ENCODE data around the gene SLC39A11. TPM values are rescaled to one million over a fixed set of nuclear protein-coding genes. Genes with fewer than 3 reads are reported as not detected.

The SLC39A11 gene
- total RNA-seq, 1 donor from 2014 or later: 16.3 TPM

DNA sequence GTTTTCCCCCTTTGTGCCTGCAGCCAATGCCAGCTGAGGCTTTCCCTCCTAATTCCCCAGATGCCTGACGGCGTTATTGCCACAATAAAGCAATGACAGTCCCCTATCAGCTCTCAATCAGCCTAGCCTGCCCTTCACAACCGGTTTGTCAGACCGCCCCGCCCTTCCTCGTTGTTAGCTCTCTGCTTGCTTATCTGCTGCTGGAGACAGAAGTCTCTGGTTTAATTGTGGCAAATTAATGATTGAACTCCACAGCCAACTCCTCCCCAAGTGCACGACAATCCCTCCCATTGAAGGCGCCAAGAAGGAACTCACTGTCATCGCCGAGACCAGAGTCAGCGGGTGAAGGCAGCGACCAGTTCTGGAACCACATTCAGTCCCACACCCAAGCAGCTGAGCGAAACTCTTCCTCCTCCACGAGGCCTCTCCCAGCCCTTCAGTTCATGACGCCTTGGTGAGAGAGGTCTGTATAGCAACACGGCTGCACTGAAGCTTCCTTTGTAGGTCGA is 474.4 kb downstream of the SLC39A11 start:
- no peak for DNase-seq
- Mint-ChIP-seq H3K27me3 (ENCODE audit: unreplicated experiment) (peaks cover 2% of the 10 kb centered on the region), H3K4me1 (ENCODE audit: low read depth, unreplicated experiment) (peaks cover 5% of the 10 kb centered on the region), H3K27ac (ENCODE audit: unreplicated experiment) (no peak overlapping the region), H3K9me3 (ENCODE audit: unreplicated experiment) (peaks cover 4% of the 10 kb centered on the region), H3K4me3 (ENCODE audit: unreplicated experiment) (no peak overlapping the region), H3K36me3 (ENCODE audit: unreplicated experiment) (no peaks in the 10 kb centered on the region)
- TF ChIP-seq, protein P1, sequence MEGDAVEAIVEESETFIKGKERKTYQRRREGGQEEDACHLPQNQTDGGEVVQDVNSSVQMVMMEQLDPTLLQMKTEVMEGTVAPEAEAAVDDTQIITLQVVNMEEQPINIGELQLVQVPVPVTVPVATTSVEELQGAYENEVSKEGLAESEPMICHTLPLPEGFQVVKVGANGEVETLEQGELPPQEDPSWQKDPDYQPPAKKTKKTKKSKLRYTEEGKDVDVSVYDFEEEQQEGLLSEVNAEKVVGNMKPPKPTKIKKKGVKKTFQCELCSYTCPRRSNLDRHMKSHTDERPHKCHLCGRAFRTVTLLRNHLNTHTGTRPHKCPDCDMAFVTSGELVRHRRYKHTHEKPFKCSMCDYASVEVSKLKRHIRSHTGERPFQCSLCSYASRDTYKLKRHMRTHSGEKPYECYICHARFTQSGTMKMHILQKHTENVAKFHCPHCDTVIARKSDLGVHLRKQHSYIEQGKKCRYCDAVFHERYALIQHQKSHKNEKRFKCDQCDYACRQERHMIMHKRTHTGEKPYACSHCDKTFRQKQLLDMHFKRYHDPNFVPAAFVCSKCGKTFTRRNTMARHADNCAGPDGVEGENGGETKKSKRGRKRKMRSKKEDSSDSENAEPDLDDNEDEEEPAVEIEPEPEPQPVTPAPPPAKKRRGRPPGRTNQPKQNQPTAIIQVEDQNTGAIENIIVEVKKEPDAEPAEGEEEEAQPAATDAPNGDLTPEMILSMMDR (IDR thresholded peaks at IDR 0.05; ENCODE audit: partially characterized antibody, unreplicated experiment): no peak

DNA sequence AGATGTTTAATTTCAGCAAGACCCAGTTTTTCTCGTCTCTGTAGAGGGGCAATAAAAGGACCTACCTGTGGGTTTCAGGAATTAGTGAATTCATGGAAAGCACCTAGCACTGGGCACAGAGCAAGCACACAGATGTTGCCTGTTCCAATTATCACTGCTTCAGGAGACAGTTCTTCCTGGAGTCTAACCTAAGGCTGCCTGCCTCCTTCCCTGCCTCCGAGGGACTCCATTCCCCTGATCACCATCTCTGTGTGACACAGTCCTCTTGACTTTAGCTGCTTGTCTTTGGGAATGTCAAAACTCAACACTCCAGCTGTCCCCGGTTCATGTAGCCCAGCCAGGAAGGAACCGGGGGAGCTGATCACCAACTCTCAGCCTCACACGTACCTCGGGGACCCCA is 474.9 kb downstream of the SLC39A11 start:
- Mint-ChIP-seq H3K4me1 (ENCODE audit: low read depth, unreplicated experiment) (peaks cover 5% of the 10 kb centered on the region), H3K27ac (ENCODE audit: unreplicated experiment) (no peak overlapping the region)

DNA sequence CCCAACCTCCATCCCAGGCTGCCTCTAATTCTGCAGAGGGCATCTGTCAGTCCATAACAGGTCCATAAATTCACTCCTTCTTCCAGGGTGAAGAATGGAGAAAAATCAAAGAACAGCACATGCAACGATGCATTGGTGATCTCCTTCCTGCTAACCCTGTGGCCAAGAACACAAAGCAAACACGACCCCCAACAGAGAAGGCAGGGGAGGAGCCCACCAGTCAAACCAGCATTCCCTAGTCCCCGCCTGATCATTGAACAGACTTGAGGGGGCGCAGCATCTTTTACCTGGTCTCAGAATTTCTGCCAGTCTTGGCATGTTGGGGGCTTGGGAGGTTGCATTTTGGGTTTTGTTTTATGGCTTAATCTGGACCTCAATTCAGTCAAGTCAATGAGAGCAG is 476.0 kb downstream of the SLC39A11 start:
- Mint-ChIP-seq H3K4me3 (ENCODE audit: unreplicated experiment) (no peak overlapping the region), H3K9me3 (ENCODE audit: unreplicated experiment) (peaks cover 4% of the 10 kb centered on the region), H3K36me3 (ENCODE audit: unreplicated experiment) (no peaks in the 10 kb centered on the region), H3K27ac (ENCODE audit: unreplicated experiment) (no peak overlapping the region), H3K4me1 (ENCODE audit: low read depth, unreplicated experiment) (peaks cover 5% of the 10 kb centered on the region), H3K27me3 (ENCODE audit: unreplicated experiment) (peaks cover 2% of the 10 kb centered on the region)
- DNase-seq: no peak
- TF ChIP-seq, protein P1 (IDR thresholded peaks at IDR 0.05; ENCODE audit: partially characterized antibody, unreplicated experiment): no peak

More for the DNA sequence above, 474.9 kb downstream of the SLC39A11 start:
- peaks cover 4% of the 10 kb centered on the region for H3K9me3 Mint-ChIP-seq (ENCODE audit: unreplicated experiment)
- TF ChIP-seq, protein P1 (IDR thresholded peaks at IDR 0.05; ENCODE audit: partially characterized antibody, unreplicated experiment): no peak
- H3K27me3 Mint-ChIP-seq (ENCODE audit: unreplicated experiment): peaks cover 2% of the 10 kb centered on the region
- no peak for DNase-seq
- no peak overlapping the region for H3K4me3 Mint-ChIP-seq (ENCODE audit: unreplicated experiment)
- H3K36me3 Mint-ChIP-seq (ENCODE audit: unreplicated experiment): no peaks in the 10 kb centered on the region

DNA sequence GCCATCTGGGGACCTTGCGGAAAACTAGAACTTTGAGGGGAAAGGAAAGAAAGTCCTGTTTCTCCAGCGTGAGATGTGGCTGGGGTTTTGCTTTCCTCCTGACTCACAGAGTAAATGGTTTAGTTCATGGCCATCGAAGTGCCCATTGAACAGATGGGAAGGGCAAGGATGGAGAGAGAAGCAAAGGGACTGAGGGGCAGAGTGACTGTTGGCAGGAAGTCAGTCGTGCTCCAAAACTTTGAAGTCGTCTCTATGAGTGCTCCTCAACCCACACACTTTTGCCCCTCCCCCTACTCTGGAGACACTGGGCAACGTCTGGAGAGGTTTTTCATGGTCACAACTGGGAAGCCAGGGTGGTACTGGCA is 476.9 kb downstream of the SLC39A11 start:
- peaks cover 5% of the 10 kb centered on the region for H3K4me1 Mint-ChIP-seq (ENCODE audit: low read depth, unreplicated experiment)
- TF ChIP-seq, protein P1 (IDR thresholded peaks at IDR 0.05; ENCODE audit: partially characterized antibody, unreplicated experiment): no peak
- no peak overlapping the region for H3K27ac Mint-ChIP-seq (ENCODE audit: unreplicated experiment)

DNA sequence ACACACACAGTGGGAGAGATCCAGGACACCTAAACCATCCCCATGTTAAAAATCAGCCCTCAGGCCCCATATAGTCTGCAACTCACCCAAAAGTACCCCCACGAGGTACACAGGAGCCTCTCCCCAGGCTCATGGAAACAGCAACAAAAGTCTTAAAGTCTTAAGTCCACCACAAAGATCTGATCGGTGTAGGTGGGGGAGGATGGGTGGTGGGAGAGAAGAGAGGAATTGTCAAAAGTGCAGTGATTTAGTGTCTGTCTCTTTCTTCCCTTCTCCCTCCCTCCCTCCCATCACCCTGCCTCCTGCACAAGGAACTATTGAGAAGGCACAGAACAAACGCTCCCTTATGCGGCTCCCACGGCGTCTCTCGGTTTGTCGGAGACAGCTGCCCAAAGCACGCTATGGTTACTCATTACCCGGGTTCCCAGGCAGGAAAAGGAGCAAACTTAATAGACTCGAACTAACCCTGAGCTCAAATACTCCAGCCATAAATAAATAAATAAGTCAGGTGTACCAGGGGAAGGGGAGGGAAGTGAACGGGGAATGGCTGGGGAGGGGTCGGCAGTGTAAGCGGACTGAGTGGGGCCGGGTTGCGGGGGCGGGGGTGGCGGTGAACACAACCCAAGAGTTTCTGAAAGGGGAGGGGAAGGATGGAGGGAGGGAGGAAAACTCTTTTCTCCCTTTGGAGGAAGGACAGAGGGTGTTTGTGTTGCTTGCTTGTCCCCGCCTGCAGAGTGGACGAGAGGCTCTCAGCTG is 477.4 kb downstream of the SLC39A11 start:
- Mint-ChIP-seq H3K27me3 (ENCODE audit: unreplicated experiment) (peaks cover 2% of the 10 kb centered on the region), H3K27ac (ENCODE audit: unreplicated experiment) (no peak overlapping the region), H3K4me1 (ENCODE audit: low read depth, unreplicated experiment) (peaks cover 5% of the 10 kb centered on the region), H3K36me3 (ENCODE audit: unreplicated experiment) (no peaks in the 10 kb centered on the region), H3K4me3 (ENCODE audit: unreplicated experiment) (no peak overlapping the region), H3K9me3 (ENCODE audit: unreplicated experiment) (peaks cover 4% of the 10 kb centered on the region)
- DNase-seq: no peak
- TF ChIP-seq, protein P1 (IDR thresholded peaks at IDR 0.05; ENCODE audit: partially characterized antibody, unreplicated experiment): no peak

More for the DNA sequence above, 476.9 kb downstream of the SLC39A11 start:
- DNase-seq: no peak
- H3K36me3 Mint-ChIP-seq (ENCODE audit: unreplicated experiment): no peaks in the 10 kb centered on the region
- H3K4me3 Mint-ChIP-seq (ENCODE audit: unreplicated experiment): no peak overlapping the region
- peaks cover 2% of the 10 kb centered on the region for H3K27me3 Mint-ChIP-seq (ENCODE audit: unreplicated experiment)
- peaks cover 4% of the 10 kb centered on the region for H3K9me3 Mint-ChIP-seq (ENCODE audit: unreplicated experiment)
